HUES48 (cell line): Measurements from ENCODE around the gene SMC6.

ENCODE experiments used
- H3K27ac ChIP-seq: one replicate; pipeline ENCODE4 v1.7.0; 2013; ENCODE audit warnings: low read depth, low read length, inconsistent platforms
- H3K27me3 ChIP-seq: 2 replicates; pipeline ENCODE4 v1.6.1; 2013; ENCODE audit warnings: mild to moderate bottlenecking, low read length; ENCODE audit not compliant: control insufficient read depth, insufficient read depth
- H3K36me3 ChIP-seq: 2 replicates; pipeline ENCODE4 v1.6.1; 2013; ENCODE audit warnings: low read length; ENCODE audit not compliant: control insufficient read depth, insufficient read depth
- H3K4me1 ChIP-seq: 2 replicates; pipeline ENCODE4 v1.6.1; 2013; ENCODE audit warnings: mild to moderate bottlenecking, low read length; ENCODE audit not compliant: control insufficient read depth, insufficient read depth
- H3K4me3 ChIP-seq: 2 replicates; pipeline ENCODE4 v1.5.1; 2013; ENCODE audit warnings: mild to moderate bottlenecking, low read depth, low read length
- H3K9ac ChIP-seq: 2 replicates; pipeline ENCODE4 v1.6.1; 2013; ENCODE audit warnings: mild to moderate bottlenecking, low read depth, low read length, moderate library complexity
- H3K9me3 ChIP-seq: 2 replicates; pipeline ENCODE4 v1.6.1; 2013; ENCODE audit warnings: low read length; ENCODE audit not compliant: control insufficient read depth, insufficient read depth

The SMC6 gene

GRCh38 chr2:17713291-17713690 is 40.3 kb downstream of the SMC6 start:
- no peak overlapping the region for H3K9ac ChIP-seq
- peaks cover 100% of the 10 kb centered on the region for H3K36me3 ChIP-seq
- no peaks in the 10 kb centered on the region for H3K9me3 ChIP-seq
- no peaks in the 10 kb centered on the region for H3K4me1 ChIP-seq
- H3K27ac ChIP-seq = no peak overlapping the region
- H3K27me3 ChIP-seq = no peaks in the 10 kb centered on the region
- H3K4me3 ChIP-seq = no peak overlapping the region

GRCh38 chr2:17710547-17711248 is 42.9 kb downstream of the SMC6 start:
- no peaks in the 10 kb centered on the region for H3K9me3 ChIP-seq
- H3K27ac ChIP-seq = no peak overlapping the region
- H3K9ac ChIP-seq = no peak overlapping the region
- H3K4me3 ChIP-seq = no peak overlapping the region
- H3K27me3 ChIP-seq = no peaks in the 10 kb centered on the region
- H3K36me3 ChIP-seq = peaks cover 100% of the 10 kb centered on the region
- H3K4me1 ChIP-seq = no peaks in the 10 kb centered on the region

DNA sequence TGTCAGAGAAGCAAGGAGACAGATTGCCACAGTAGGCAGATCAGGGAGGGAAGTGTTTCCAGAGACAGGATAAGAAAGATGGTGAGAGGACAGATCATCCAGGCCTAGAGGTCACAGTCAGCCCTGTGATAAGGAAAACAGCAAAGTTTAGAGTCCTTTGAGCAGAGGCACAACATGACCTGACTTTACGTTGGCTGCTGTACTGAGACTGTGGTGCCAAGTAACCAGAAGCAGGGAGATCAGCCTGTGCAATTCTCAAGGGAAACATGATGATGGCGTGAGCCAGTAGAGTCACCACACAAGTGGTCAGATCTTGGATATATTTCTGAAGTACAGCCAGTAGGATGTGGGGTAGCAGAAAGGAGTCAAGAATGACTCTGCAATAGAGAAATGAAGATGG is 43.7 kb downstream of the SMC6 start:
- peaks cover 100% of the 10 kb centered on the region for H3K36me3 ChIP-seq
- no peak overlapping the region for H3K27ac ChIP-seq
- no peaks in the 10 kb centered on the region for H3K9me3 ChIP-seq
- no peak overlapping the region for H3K9ac ChIP-seq
- no peaks in the 10 kb centered on the region for H3K27me3 ChIP-seq
- no peak overlapping the region for H3K4me3 ChIP-seq
- H3K4me1 ChIP-seq = no peaks in the 10 kb centered on the region

DNA sequence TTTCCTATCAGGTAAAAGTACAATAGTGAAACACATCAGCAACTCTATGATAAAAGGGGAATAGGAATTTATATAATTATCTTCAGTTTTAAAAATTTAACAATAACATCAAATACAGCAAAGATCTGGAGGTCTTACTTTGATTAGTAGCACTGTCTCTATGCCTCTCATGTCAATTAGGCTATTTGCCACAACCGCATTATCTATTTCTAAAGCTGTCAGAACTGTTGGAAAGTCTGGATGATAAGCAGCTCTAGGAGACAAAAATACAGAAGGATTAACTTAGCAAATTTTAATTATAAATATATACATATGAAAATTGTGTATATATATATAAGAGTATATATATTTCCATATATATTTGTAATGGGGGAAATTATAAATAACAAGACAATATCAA is 45.1 kb downstream of the SMC6 start:
- Histone ChIP-seq H3K27me3 (no peaks in the 10 kb centered on the region), H3K9ac (no peak overlapping the region), H3K4me1 (no peaks in the 10 kb centered on the region), H3K4me3 (no peak overlapping the region), H3K27ac (no peak overlapping the region), H3K9me3 (no peaks in the 10 kb centered on the region), H3K36me3 (peaks cover 99% of the 10 kb centered on the region)

DNA sequence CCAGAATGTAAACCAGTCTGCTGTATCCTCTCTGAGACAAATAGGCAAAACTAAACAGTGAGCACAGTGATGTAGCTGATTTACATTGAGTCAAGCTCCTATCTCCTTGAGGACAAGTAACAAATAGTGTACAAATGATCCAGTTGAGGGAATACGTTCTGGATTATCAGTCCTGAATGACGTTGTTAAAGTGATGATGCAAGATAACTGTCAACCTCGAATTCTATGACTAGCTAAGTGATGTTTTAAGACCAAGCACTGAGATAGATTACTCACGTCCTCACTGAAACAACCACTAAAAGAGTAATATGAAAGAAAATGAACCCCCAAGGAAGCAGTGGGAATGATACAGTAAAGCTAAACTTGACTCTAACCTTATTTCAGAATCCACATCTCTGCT is 46.8 kb downstream of the SMC6 start:
- no peaks in the 10 kb centered on the region for H3K4me1 ChIP-seq
- H3K9ac ChIP-seq = no peak overlapping the region
- H3K27me3 ChIP-seq = no peaks in the 10 kb centered on the region
- H3K4me3 ChIP-seq = no peak overlapping the region
- H3K36me3 ChIP-seq = peaks cover 99% of the 10 kb centered on the region
- H3K9me3 ChIP-seq = no peaks in the 10 kb centered on the region
- H3K27ac ChIP-seq = no peak overlapping the region

GRCh38 chr2:17690776-17691175 is 62.8 kb downstream of the SMC6 start:
- Histone ChIP-seq H3K27ac (no peak overlapping the region), H3K9me3 (no peaks in the 10 kb centered on the region), H3K4me3 (no peak overlapping the region), H3K9ac (no peak overlapping the region), H3K27me3 (no peaks in the 10 kb centered on the region), H3K36me3 (peaks cover 75% of the 10 kb centered on the region), H3K4me1 (no peaks in the 10 kb centered on the region)

DNA sequence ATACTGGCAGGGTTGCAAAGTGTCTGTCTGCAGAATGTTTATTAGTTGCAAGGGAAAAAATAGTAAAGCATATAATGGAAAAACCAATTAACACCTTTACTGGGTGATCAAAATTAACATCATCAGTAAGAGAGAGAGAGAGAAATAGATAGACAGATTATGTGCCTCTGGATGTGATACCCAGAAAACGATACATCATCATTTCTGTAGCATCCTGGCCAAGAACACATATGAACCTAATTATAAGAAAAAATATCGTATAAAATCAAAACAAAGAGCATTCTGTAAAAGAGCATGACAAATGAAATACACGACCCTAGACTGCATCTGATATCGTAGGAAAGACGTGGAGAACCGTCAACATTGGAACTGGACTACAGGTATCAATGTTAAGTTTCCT is 64.6 kb downstream of the SMC6 start:
- Histone ChIP-seq H3K4me3 (no peak overlapping the region), H3K9ac (no peak overlapping the region), H3K4me1 (no peaks in the 10 kb centered on the region), H3K9me3 (no peaks in the 10 kb centered on the region), H3K27ac (no peak overlapping the region), H3K27me3 (no peaks in the 10 kb centered on the region), H3K36me3 (peaks cover 70% of the 10 kb centered on the region)

DNA sequence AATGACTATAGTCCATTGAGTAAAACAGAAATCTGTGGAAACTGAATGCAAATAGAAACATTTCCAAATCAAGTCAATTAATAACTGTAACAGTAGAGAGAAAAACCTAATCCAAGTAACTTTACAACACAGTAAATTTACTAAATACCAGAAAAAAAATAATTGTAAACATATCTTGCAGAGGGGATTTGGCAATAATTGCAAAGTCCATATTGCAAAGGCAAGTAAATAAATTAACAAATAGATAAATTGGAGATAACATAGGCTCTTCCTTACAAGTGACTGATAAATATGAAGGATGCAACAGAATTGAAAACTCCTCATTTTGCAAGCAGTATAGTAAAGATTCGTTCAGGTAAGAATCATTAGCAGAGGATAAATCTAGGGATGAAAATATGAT is 65.0 kb downstream of the SMC6 start:
- H3K9ac ChIP-seq = no peak overlapping the region
- H3K36me3 ChIP-seq = peaks cover 70% of the 10 kb centered on the region
- H3K9me3 ChIP-seq = no peaks in the 10 kb centered on the region
- no peaks in the 10 kb centered on the region for H3K4me1 ChIP-seq
- no peak overlapping the region for H3K4me3 ChIP-seq
- no peaks in the 10 kb centered on the region for H3K27me3 ChIP-seq
- no peak overlapping the region for H3K27ac ChIP-seq

GRCh38 chr2:17683981-17684380 is 69.6 kb downstream of the SMC6 start:
- Histone ChIP-seq H3K4me1 (no peaks in the 10 kb centered on the region), H3K9me3 (no peaks in the 10 kb centered on the region), H3K9ac (no peak overlapping the region), H3K27ac (no peak overlapping the region), H3K27me3 (no peaks in the 10 kb centered on the region), H3K4me3 (no peak overlapping the region), H3K36me3 (peaks cover 93% of the 10 kb centered on the region)

DNA sequence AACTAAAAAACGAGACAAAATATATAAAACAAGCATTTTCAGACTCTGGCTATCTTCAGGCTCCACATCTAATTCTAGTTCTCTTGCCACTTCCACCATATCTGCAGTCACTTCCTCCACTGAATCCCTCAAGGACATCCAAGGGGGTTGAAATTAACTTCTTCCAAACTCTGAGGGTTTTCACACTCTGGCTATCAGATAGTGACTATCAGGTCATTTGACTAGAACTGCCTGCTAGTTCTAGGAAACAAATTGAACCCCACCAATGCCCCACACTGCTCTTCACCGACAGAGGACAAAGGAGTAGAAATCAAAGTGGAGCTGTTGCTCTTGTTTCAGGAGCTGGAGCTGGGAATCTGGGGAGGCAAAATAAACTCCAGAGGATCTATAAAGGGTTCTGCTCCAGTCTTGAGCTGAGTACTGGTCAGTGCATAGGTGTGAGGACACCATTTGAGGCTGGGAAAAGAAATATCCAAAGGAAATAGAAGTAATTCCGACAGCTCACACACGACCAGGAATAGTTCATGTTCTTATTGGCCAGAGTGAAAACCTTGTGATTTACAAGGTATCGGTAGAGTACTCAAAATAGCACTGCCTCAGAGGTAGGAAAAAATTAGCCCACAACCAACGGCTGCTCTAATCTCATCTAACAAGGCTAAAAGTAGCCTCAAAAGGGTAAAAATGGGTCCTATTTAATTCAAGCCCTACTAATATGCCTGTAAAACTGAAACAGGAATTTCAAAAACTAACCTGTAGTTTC is 71.3 kb downstream of the SMC6 start:
- Histone ChIP-seq H3K4me3 (no peak overlapping the region), H3K27ac (no peak overlapping the region), H3K4me1 (no peaks in the 10 kb centered on the region), H3K36me3 (peaks cover 93% of the 10 kb centered on the region), H3K9ac (no peak overlapping the region), H3K27me3 (no peaks in the 10 kb centered on the region), H3K9me3 (no peaks in the 10 kb centered on the region)

DNA sequence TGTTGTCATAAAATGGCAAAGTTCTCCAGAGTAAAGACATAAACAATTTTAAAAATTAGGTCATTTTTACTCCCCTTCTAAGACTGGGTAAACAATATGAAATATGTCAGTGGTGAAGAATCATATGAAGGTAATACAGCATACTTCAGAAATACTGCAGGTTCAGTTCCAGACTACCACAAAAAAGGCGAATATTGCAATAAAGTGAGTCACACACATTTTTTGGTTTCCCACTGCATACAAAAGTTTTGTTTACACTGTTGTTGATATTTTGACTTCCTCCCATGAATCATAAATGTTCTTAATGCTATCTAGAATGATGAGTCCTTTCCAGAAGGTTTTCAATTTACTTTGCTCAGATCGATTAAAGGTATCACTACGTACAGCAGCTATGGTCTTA is 73.5 kb downstream of the SMC6 start:
- H3K4me3 ChIP-seq = no peak overlapping the region
- no peaks in the 10 kb centered on the region for H3K4me1 ChIP-seq
- no peaks in the 10 kb centered on the region for H3K9me3 ChIP-seq
- H3K9ac ChIP-seq = no peak overlapping the region
- H3K27ac ChIP-seq = no peak overlapping the region
- peaks cover 94% of the 10 kb centered on the region for H3K36me3 ChIP-seq
- H3K27me3 ChIP-seq = no peaks in the 10 kb centered on the region
